Tibial artery (tissue), 4 donors: ENCODE measurements around the gene ANK2.

ENCODE experiments used
- DNase-seq, 2 donors: peaks; one replicate each; pipeline ENCODE4 v3.0.0-alpha.2; 2019
- H3K27ac ChIP-seq, 2 donors: fragments of 200-600 bp; sonication (generic) in 1 of 2; 1 replicate in 1 of 2; 2 replicates in 1 of 2; pipeline ENCODE4 v1.5.1; 2018 to 2019; ENCODE audit warnings: mild to moderate bottlenecking in 1 of 2
- H3K27me3 ChIP-seq, 2 donors: fragments of 200-600 bp; sonication (generic) in 1 of 2; one replicate each; pipeline versions ENCODE4 v1.5.1 to v1.6.0; 2016 to 2019
- H3K36me3 ChIP-seq, 3 donors: fragments of 200-600 bp; sonication (generic) in 2 of 3; one replicate each; pipeline ENCODE4 v1.5.1; 2016 to 2019; ENCODE audit warnings: mild to moderate bottlenecking in 2 of 3
- H3K4me1 ChIP-seq, 4 donors: fragments of 200-600 bp; sonication (generic) in 2 of 4; 1 replicate in 3 of 4; 2 replicates in 1 of 4; pipeline ENCODE4 v1.5.1; 2016 to 2019
- H3K4me3 ChIP-seq, 2 donors: fragments of 200-600 bp; sonication (generic) in 1 of 2; 1 replicate in 1 of 2; 2 replicates in 1 of 2; pipeline ENCODE4 v1.5.1; 2018 to 2019; ENCODE audit warnings: mild to moderate bottlenecking in 2 of 2
- H3K9me3 ChIP-seq, 3 donors: fragments of 200-600 bp; sonication (generic) in 1 of 3; one replicate each; pipeline ENCODE4 v1.5.1; 2016 to 2019
- CTCF ChIP-seq, 2 experiments: fragments of 200-600 bp in 1 of 2; fragments of 450-650 bp in 1 of 2; IDR thresholded peaks; one replicate each; pipeline ENCODE4 v1.5.1; 2017 to 2019; ENCODE audit warnings: antibody characterized with exemption in 2 of 2, mild to moderate bottlenecking in 1 of 2, moderate library complexity in 1 of 2
- intact Hi-C: fragments of 100-400 bp; cut with DNase I; formaldehyde crosslinking; loops from one replicate; pipeline ENCODE4 v1.15.0; 2023; ENCODE audit warnings: low total_unique reads

The ANK2 gene

GRCh38 chr4:113148925-113149324 is 99.5 kb downstream of the ANK2 start:
- intact Hi-C loops = no loop called here
- no peaks in the 10 kb centered on the region for H3K36me3 ChIP-seq

GRCh38 chr4:113153529-113154101 is 104.2 kb downstream of the ANK2 start:
- H3K36me3 ChIP-seq = no peaks in the 10 kb centered on the region
- H3K9me3 ChIP-seq = no peaks in the 10 kb centered on the region
- no peak overlapping the region for H3K4me3 ChIP-seq
- H3K27me3 ChIP-seq = no peaks in the 10 kb centered on the region
- no peak for DNase-seq
- H3K27ac ChIP-seq = no peak overlapping the region
- intact Hi-C loops = no loop called here
- TF ChIP-seq CTCF (IDR thresholded peaks at IDR 0.05) = no peak
- H3K4me1 ChIP-seq = no peaks in the 10 kb centered on the region

More at GRCh38 chr4:113148925-113149324, 99.5 kb downstream of the ANK2 start:
- TF ChIP-seq CTCF (IDR thresholded peaks at IDR 0.05) = no peak
- no peaks in the 10 kb centered on the region for H3K9me3 ChIP-seq
- peaks cover 0 to 17% (median 2%) of the 10 kb centered on the region in 4 donors for H3K4me1 ChIP-seq
- H3K27ac ChIP-seq = no peak overlapping the region
- DNase-seq = no peak
- no peaks in the 10 kb centered on the region for H3K27me3 ChIP-seq
- no peak overlapping the region for H3K4me3 ChIP-seq

- no peak overlapping the region for H3K27ac ChIP-seq
- H3K27me3 ChIP-seq = no peaks in the 10 kb centered on the region
- no peak for TF ChIP-seq CTCF (IDR thresholded peaks at IDR 0.05)
- no peaks in the 10 kb centered on the region for H3K4me1 ChIP-seq
- no peak for DNase-seq
- intact Hi-C loops = no loop called here
- H3K9me3 ChIP-seq = no peaks in the 10 kb centered on the region
- H3K36me3 ChIP-seq = no peaks in the 10 kb centered on the region
- H3K4me3 ChIP-seq = no peak overlapping the region
Measured at GRCh38 chr4:113154281-113154680, 104.8 kb downstream of the ANK2 start.

GRCh38 chr4:113157086-113157857 is 107.8 kb downstream of the ANK2 start:
- TF ChIP-seq CTCF (IDR thresholded peaks at IDR 0.05) = no peak
- H3K27me3 ChIP-seq = no peaks in the 10 kb centered on the region
- H3K9me3 ChIP-seq = no peaks in the 10 kb centered on the region
- DNase-seq = no peak
- peaks cover 0 to 8% (median under 1%) of the 10 kb centered on the region in 4 donors for H3K4me1 ChIP-seq
- H3K4me3 ChIP-seq = no peak overlapping the region
- intact Hi-C loops = no loop called here
- no peak overlapping the region for H3K27ac ChIP-seq
- no peaks in the 10 kb centered on the region for H3K36me3 ChIP-seq

GRCh38 chr4:113159942-113160545 is 110.6 kb downstream of the ANK2 start:
- intact Hi-C loops = no loop called here
- no peak for TF ChIP-seq CTCF (IDR thresholded peaks at IDR 0.05)
- Histone ChIP-seq H3K36me3 (no peaks in the 10 kb centered on the region), H3K9me3 (no peaks in the 10 kb centered on the region), H3K4me3 (no peak overlapping the region), H3K27me3 (no peaks in the 10 kb centered on the region), H3K27ac (no peak overlapping the region), H3K4me1 (peaks cover 0 to 8% (median 2%) of the 10 kb centered on the region in 4 donors)
- no peak for DNase-seq
